Skeletal muscle tissue (tissue), 4 donors: ENCODE data around the gene PIM3. TPM values are rescaled to one million over a fixed set of nuclear protein-coding genes. Genes with fewer than 3 reads are reported as not detected.

ENCODE experiments used
- H3K27ac ChIP-seq: one replicate; pipeline ENCODE4 v1.7.0; 2013; ENCODE audit warnings: mild to moderate bottlenecking, low read depth, low read length, inconsistent platforms
- H3K27me3 ChIP-seq, 3 donors: one replicate each; pipeline ENCODE4 v1.7.0; 2013; ENCODE audit warnings: low read length in 3 of 3; ENCODE audit not compliant: control insufficient read depth in 3 of 3, insufficient read depth in 3 of 3
- H3K36me3 ChIP-seq, 3 donors: one replicate each; pipeline ENCODE4 v1.7.0; 2013; ENCODE audit warnings: low read length in 3 of 3; ENCODE audit not compliant: control insufficient read depth in 3 of 3, insufficient read depth in 3 of 3
- H3K4me1 ChIP-seq, 3 donors: one replicate each; pipeline ENCODE4 v1.7.0; 2013; ENCODE audit warnings: low read length in 3 of 3, mild to moderate bottlenecking in 3 of 3; ENCODE audit not compliant: control insufficient read depth in 3 of 3, insufficient read depth in 3 of 3
- H3K4me3 ChIP-seq, 3 donors: one replicate each; pipeline ENCODE4 v1.7.0; 2013; ENCODE audit warnings: low read length in 3 of 3
- H3K9ac ChIP-seq, 3 donors: one replicate each; pipeline ENCODE4 v1.7.0; 2013; ENCODE audit warnings: low read length in 3 of 3, mild to moderate bottlenecking in 3 of 3, moderate library complexity in 2 of 3, low read depth in 1 of 3
- H3K9me3 ChIP-seq, 3 donors: one replicate each; pipeline ENCODE4 v1.7.0; 2013; ENCODE audit warnings: low read length in 3 of 3; ENCODE audit not compliant: control insufficient read depth in 3 of 3
- total RNA-seq: library from RNA; depleted of rRNA; stranded (reverse); fragments of >200 nt; gene quantifications from one replicate; pipeline ENCODE4 v1.2.3, GENCODE V29; 2014
- donor health status: Osteomylitis.

Gene PIM3
- total RNA-seq, 1 donor from 2014 or later, result 14.6 TPM

- Histone ChIP-seq H3K4me1 (peaks cover 65 to 88% (median 87%) of the 10 kb centered on the region in 3 donors), H3K4me3 (peak overlapping the region; percentile 43 to 76 (median 57)), H3K27ac (peak overlapping the region; percentile 90)
Measured at GRCh38 chr22:49966774-49967705, 6.5 kb downstream of the PIM3 start.

GRCh38 chr22:49967706-49968208 is 7.2 kb downstream of the PIM3 start:
- Histone ChIP-seq H3K9ac (peak overlapping the region; percentile 79 to 85 (median 82)), H3K4me1 (peaks cover 63 to 87% (median 84%) of the 10 kb centered on the region in 3 donors), H3K27ac (peak overlapping the region; percentile 90), H3K9me3 (no peaks in the 10 kb centered on the region), H3K4me3 (peak overlapping the region; percentile 43 to 76 (median 57)), H3K27me3 (no peaks in the 10 kb centered on the region), H3K36me3 (peaks cover 12 to 18% (median 14%) of the 10 kb centered on the region in 3 donors)

More at GRCh38 chr22:49966774-49967705, 6.5 kb downstream of the PIM3 start:
- peak overlapping the region; percentile 79 to 85 (median 82) for H3K9ac ChIP-seq
- H3K27me3 ChIP-seq, result no peaks in the 10 kb centered on the region
- peaks cover 15 to 20% (median 16%) of the 10 kb centered on the region in 3 donors for H3K36me3 ChIP-seq
- no peaks in the 10 kb centered on the region for H3K9me3 ChIP-seq

GRCh38 chr22:49968313-49968830 is 7.8 kb downstream of the PIM3 start:
- peak overlapping the region in 2 of 3 donors; percentile 82 to 85 for H3K9ac ChIP-seq
- no peaks in the 10 kb centered on the region for H3K27me3 ChIP-seq
- H3K36me3 ChIP-seq, result peaks cover 5 to 12% (median 8%) of the 10 kb centered on the region in 3 donors
- H3K9me3 ChIP-seq, result no peaks in the 10 kb centered on the region
- H3K4me1 ChIP-seq, result peaks cover 56 to 84% (median 78%) of the 10 kb centered on the region in 3 donors
- H3K4me3 ChIP-seq, result no peak overlapping the region
- H3K27ac ChIP-seq, result peak overlapping the region; percentile 90

GRCh38 chr22:49968831-49969661 is 8.5 kb downstream of the PIM3 start:
- Histone ChIP-seq H3K4me3 (no peak overlapping the region), H3K4me1 (peaks cover 50 to 78% (median 71%) of the 10 kb centered on the region in 3 donors), H3K9me3 (no peaks in the 10 kb centered on the region), H3K27me3 (no peaks in the 10 kb centered on the region), H3K9ac (peak overlapping the region in 1 of 3 donors; percentile 69), H3K36me3 (peaks cover 3 to 8% (median 5%) of the 10 kb centered on the region in 3 donors), H3K27ac (peak overlapping the region; percentile 90)

GRCh38 chr22:49969751-49970527 is 9.4 kb downstream of the PIM3 start:
- H3K4me3 ChIP-seq, result no peak overlapping the region
- peaks cover 42 to 69% (median 62%) of the 10 kb centered on the region in 3 donors for H3K4me1 ChIP-seq
- no peaks in the 10 kb centered on the region for H3K9me3 ChIP-seq
- H3K27ac ChIP-seq, result peak overlapping the region; percentile 79
- peak overlapping the region in 2 of 3 donors; percentile 4 to 70 for H3K9ac ChIP-seq
- peaks cover 0 to 3% (median 0%) of the 10 kb centered on the region in 3 donors for H3K36me3 ChIP-seq
- H3K27me3 ChIP-seq, result no peaks in the 10 kb centered on the region

GRCh38 chr22:49970528-49971231 is 10.1 kb downstream of the PIM3 start:
- Histone ChIP-seq H3K9ac (peak overlapping the region in 2 of 3 donors; percentile 57 to 80), H3K4me1 (peaks cover 35 to 66% (median 55%) of the 10 kb centered on the region in 3 donors), H3K9me3 (no peaks in the 10 kb centered on the region), H3K36me3 (no peaks in the 10 kb centered on the region), H3K27me3 (no peaks in the 10 kb centered on the region), H3K4me3 (peak overlapping the region in 2 of 3 donors; percentile 47 to 67), H3K27ac (peak overlapping the region; percentile 79)

- H3K4me1 ChIP-seq, result peaks cover 31 to 59% (median 48%) of the 10 kb centered on the region in 3 donors
- H3K9ac ChIP-seq, result peak overlapping the region in 2 of 3 donors; percentile 57 to 80
- H3K36me3 ChIP-seq, result no peaks in the 10 kb centered on the region
- peak overlapping the region; percentile 79 for H3K27ac ChIP-seq
- no peaks in the 10 kb centered on the region for H3K27me3 ChIP-seq
- H3K4me3 ChIP-seq, result peak overlapping the region in 2 of 3 donors; percentile 47 to 67
- H3K9me3 ChIP-seq, result no peaks in the 10 kb centered on the region
Measured at GRCh38 chr22:49971232-49972162, 10.9 kb downstream of the PIM3 start.
